ENCODE results near the gene CDKN2C. TPM values are rescaled to one million over a fixed set of nuclear protein-coding genes. Genes with fewer than 3 reads are reported as not detected.
"Not testable (repeated sequence)": the region's sequence is repeated elsewhere in the genome, so short reads cannot be mapped to it uniquely, and the experiment has no call there.

The CDKN2C gene
- total RNA-seq, 3 donors from 2014 or later: 4.4 to 20.7 (median 14.8) TPM

- intact Hi-C loops (cut with DNase I, micrococcal nuclease): loop anchor here in 1 of 2 donors (10.0 kb wide), 1 partner anchor 115 kb away; no protein-coding TSS in a partner anchor
- TF ChIP-seq CTCF (IDR thresholded peaks at IDR 0.05): no peak
- Histone ChIP-seq H3K4me1 (ENCODE audit: low read depth) (no peaks in the 10 kb centered on the region), H3K4me3 (no peak overlapping the region), H3K36me3 (ENCODE audit: low read depth) (no peaks in the 10 kb centered on the region), H3K9me3 (no peaks in the 10 kb centered on the region)
- ATAC-seq (peak; percentile 40), DNase-seq (no peak)
Observed at GRCh38 chr1:50930193-50930592, 39.9 kb upstream of the CDKN2C start.

GRCh38 chr1:50930965-50931737 lies 38.9 kb upstream of the CDKN2C start:
- H3K4me3 ChIP-seq: no peak overlapping the region
- intact Hi-C loops (cut with DNase I, micrococcal nuclease): loop anchor here in 1 of 2 donors (10.0 kb wide), 1 partner anchor 114 kb away; no protein-coding TSS in a partner anchor
- no peaks in the 10 kb centered on the region for H3K4me1 ChIP-seq (ENCODE audit: low read depth)
- no peaks in the 10 kb centered on the region for H3K36me3 ChIP-seq (ENCODE audit: low read depth)
- DNase-seq (no peak), ATAC-seq (no peak)
- no peak for TF ChIP-seq CTCF (IDR thresholded peaks at IDR 0.05)
- no peaks in the 10 kb centered on the region for H3K9me3 ChIP-seq

- intact Hi-C loops (cut with DNase I, micrococcal nuclease): loop anchor here in 1 of 2 donors (10.0 kb wide), 1 partner anchor 113 kb away; no protein-coding TSS in a partner anchor
- H3K36me3 ChIP-seq (ENCODE audit: low read depth): not testable (repeated sequence)
Observed at GRCh38 chr1:50932043-50932442, 38.0 kb upstream of the CDKN2C start.

GRCh38 chr1:50933770-50934169 lies 36.3 kb upstream of the CDKN2C start:
- not testable (repeated sequence) for DNase-seq; H3K4me3 ChIP-seq; ATAC-seq; H3K36me3 ChIP-seq (ENCODE audit: low read depth); H3K9me3 ChIP-seq; H3K4me1 ChIP-seq (ENCODE audit: low read depth)
- intact Hi-C loops (cut with DNase I, micrococcal nuclease): loop anchor here in 1 of 2 donors (10.0 kb wide), 1 partner anchor 111 kb away; no protein-coding TSS in a partner anchor

More at GRCh38 chr1:50932043-50932442, 38.0 kb upstream of the CDKN2C start:
- DNase-seq; H3K9me3 ChIP-seq; H3K4me1 ChIP-seq (ENCODE audit: low read depth); H3K4me3 ChIP-seq; ATAC-seq: not testable (repeated sequence)

GRCh38 chr1:50934838-50935237 lies 35.2 kb upstream of the CDKN2C start:
- ATAC-seq: no peak
- intact Hi-C loops (cut with DNase I, micrococcal nuclease): loop anchor here in 1 of 2 donors (10.0 kb wide), 1 partner anchor 110 kb away; no protein-coding TSS in a partner anchor
- H3K4me3 ChIP-seq: no peak overlapping the region
- TF ChIP-seq CTCF (IDR thresholded peaks at IDR 0.05): no peak
- no peaks in the 10 kb centered on the region for H3K36me3 ChIP-seq (ENCODE audit: low read depth)
- no peaks in the 10 kb centered on the region for H3K9me3 ChIP-seq
- no peak for DNase-seq
- no peaks in the 10 kb centered on the region for H3K4me1 ChIP-seq (ENCODE audit: low read depth)

GRCh38 chr1:50935276-50935675 lies 34.8 kb upstream of the CDKN2C start:
- not testable (repeated sequence) for H3K36me3 ChIP-seq (ENCODE audit: low read depth); DNase-seq; H3K4me3 ChIP-seq; H3K4me1 ChIP-seq (ENCODE audit: low read depth); ATAC-seq; H3K9me3 ChIP-seq
- intact Hi-C loops (cut with DNase I, micrococcal nuclease): loop anchor here in 1 of 2 donors (10.0 kb wide), 1 partner anchor 110 kb away; no protein-coding TSS in a partner anchor

- ATAC-seq (no peak), DNase-seq (no peak)
- H3K4me1 ChIP-seq (ENCODE audit: low read depth): no peaks in the 10 kb centered on the region
- TF ChIP-seq CTCF (IDR thresholded peaks at IDR 0.05): no peak
- intact Hi-C loops (cut with DNase I, micrococcal nuclease): loop anchor here in 1 of 2 donors (10.0 kb wide), 1 partner anchor 108 kb away; no protein-coding TSS in a partner anchor
- no peak overlapping the region for H3K4me3 ChIP-seq
- H3K9me3 ChIP-seq: no peaks in the 10 kb centered on the region
- H3K36me3 ChIP-seq (ENCODE audit: low read depth): no peaks in the 10 kb centered on the region
Observed at GRCh38 chr1:50936321-50936720, 33.7 kb upstream of the CDKN2C start.
